Uterus (tissue), 2 donors: ENCODE measurements around the gene AKNA.

Experiments
- CTCF ChIP-seq, 4 experiments: fragments of 200-600 bp in 2 of 4; fragments of 450-650 bp in 2 of 4; sonication (generic) in 2 of 4; IDR thresholded peaks; one replicate each; pipeline ENCODE4 v1.5.1; 2016 to 2019; ENCODE audit warnings: antibody characterized with exemption in 4 of 4, mild to moderate bottlenecking in 2 of 4, moderate library complexity in 1 of 4
- POLR2A ChIP-seq, 2 donors: fragments of 450-650 bp; IDR thresholded peaks; one replicate each; pipeline ENCODE4 v1.6.1; 2016; ENCODE audit warnings: antibody characterized with exemption in 2 of 2, mild to moderate bottlenecking in 1 of 2, moderate library complexity in 1 of 2

GRCh38 chr9:114426046-114426948, 38.5 kb upstream of the AKNA start:
- TF ChIP-seq CTCF (IDR thresholded peaks at IDR 0.05) (no peak), POLR2A (IDR thresholded peaks at IDR 0.05) (no peak)
